ENCODE measurements around the gene CRACR2B.

Gene CRACR2B

DNA sequence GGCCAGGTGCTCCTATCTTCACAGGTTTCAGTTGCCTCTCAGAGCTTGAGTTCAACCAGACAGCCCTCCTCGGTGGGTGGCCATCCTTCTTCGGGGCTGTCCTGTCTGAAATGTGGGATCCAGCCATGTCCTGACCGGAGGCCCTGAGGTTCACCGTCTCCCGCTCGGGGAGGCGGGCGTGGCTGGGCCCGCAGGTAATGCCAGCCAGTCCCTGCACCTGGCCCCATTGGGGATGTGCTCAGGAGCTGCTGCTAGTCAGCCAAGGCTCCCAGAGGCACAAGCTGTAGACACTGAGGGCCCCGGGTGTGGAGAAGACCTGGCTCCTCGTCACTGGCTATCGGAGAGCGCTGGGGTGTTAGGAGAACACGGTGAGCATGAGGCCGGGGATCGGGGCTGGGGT, 47.5 kb downstream of the CRACR2B start:
- no peak overlapping the region for H3K4me3 ChIP-seq (ENCODE audit: low read depth in 1 of 5, low read length in 5 of 5)
- H3K9ac ChIP-seq (ENCODE audit: low read length in 5 of 5): no peak overlapping the region
- peaks cover 0 to 6% (median 1%) of the 10 kb centered on the region in 5 donors for H3K4me1 ChIP-seq (ENCODE audit: control insufficient read depth in 5 of 5, insufficient read depth in 5 of 5, low read length in 5 of 5)
- no peaks in the 10 kb centered on the region for H3K27me3 ChIP-seq (ENCODE audit: control insufficient read depth in 5 of 5, insufficient read depth in 4 of 5, low read length in 5 of 5)
- H3K36me3 ChIP-seq (ENCODE audit: control insufficient read depth in 5 of 5, insufficient read depth in 5 of 5, low read length in 5 of 5): peaks cover 0 to 35% (median 22%) of the 10 kb centered on the region in 5 donors
- no peak overlapping the region for H3K27ac ChIP-seq (ENCODE audit: low read depth, low read length)
- H3K9me3 ChIP-seq (ENCODE audit: control insufficient read depth in 5 of 5, low read length in 5 of 5): no peaks in the 10 kb centered on the region

DNA sequence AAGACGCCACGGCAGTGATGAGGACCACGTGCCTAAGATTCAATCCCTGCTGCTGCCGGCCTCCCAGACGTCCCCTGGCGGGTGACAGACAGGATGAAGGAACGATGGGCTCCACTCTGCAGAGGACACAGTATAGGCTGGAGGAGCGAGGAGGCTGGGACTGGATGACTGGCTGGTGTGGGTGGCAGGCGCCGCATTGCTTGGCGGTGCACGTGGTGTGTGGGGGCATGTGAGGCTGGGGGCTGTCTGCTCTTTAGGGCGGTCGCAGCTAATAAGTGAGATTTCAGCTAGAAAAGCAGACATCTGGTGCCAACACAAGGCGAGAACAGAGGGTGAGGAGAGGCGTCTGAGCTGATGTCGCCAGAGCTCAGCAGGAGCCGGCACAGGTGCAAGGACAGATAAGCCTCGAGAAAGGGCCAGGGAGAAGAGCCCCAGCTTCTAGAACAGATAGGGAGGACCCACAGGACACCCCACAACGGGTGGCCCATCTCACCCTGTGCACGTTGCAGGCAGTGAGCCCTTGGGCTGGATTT, 48.1 kb downstream of the CRACR2B start:
- H3K36me3 ChIP-seq (ENCODE audit: control insufficient read depth in 5 of 5, insufficient read depth in 5 of 5, low read length in 5 of 5): peaks cover 0 to 41% (median 27%) of the 10 kb centered on the region in 5 donors
- H3K9me3 ChIP-seq (ENCODE audit: control insufficient read depth in 5 of 5, low read length in 5 of 5): no peaks in the 10 kb centered on the region
- no peak overlapping the region for H3K9ac ChIP-seq (ENCODE audit: low read length in 5 of 5)

DNA sequence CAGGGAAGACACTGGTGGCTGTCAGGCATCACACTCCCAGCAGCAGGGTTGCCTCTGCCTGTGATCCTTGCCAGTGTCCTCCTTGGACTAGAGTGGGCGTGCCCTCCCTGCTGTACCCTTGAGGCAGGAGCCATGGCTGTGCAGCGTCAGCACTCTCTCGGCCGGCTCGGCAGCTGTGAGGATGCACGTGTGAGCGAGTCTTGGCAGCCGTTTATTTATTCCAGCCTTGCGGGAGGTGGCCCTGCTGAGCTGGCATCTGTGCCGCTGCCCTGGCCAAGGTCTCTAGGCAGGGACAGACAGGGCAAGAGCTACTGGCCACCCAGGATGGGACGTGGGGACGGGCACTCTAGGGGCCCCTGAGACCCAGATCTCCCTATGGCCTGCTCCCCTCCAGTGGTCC, 48.8 kb downstream of the CRACR2B start:
- Histone ChIP-seq H3K9ac (ENCODE audit: low read length in 5 of 5) (no peak overlapping the region), H3K9me3 (ENCODE audit: control insufficient read depth in 5 of 5, low read length in 5 of 5) (no peaks in the 10 kb centered on the region), H3K4me3 (ENCODE audit: low read depth in 1 of 5, low read length in 5 of 5) (no peak overlapping the region), H3K27me3 (ENCODE audit: control insufficient read depth in 5 of 5, insufficient read depth in 4 of 5, low read length in 5 of 5) (no peaks in the 10 kb centered on the region), H3K4me1 (ENCODE audit: control insufficient read depth in 5 of 5, insufficient read depth in 5 of 5, low read length in 5 of 5) (peaks cover 0 to 6% (median 1%) of the 10 kb centered on the region in 5 donors), H3K36me3 (ENCODE audit: control insufficient read depth in 5 of 5, insufficient read depth in 5 of 5, low read length in 5 of 5) (peaks cover 0 to 42% (median 29%) of the 10 kb centered on the region in 5 donors), H3K27ac (ENCODE audit: low read depth, low read length) (no peak overlapping the region)

More for the DNA sequence above, 48.1 kb downstream of the CRACR2B start:
- H3K27me3 ChIP-seq (ENCODE audit: control insufficient read depth in 5 of 5, insufficient read depth in 4 of 5, low read length in 5 of 5): no peaks in the 10 kb centered on the region
- no peak overlapping the region for H3K4me3 ChIP-seq (ENCODE audit: low read depth in 1 of 5, low read length in 5 of 5)
- H3K27ac ChIP-seq (ENCODE audit: low read depth, low read length): no peak overlapping the region
- H3K4me1 ChIP-seq (ENCODE audit: control insufficient read depth in 5 of 5, insufficient read depth in 5 of 5, low read length in 5 of 5): peaks cover 0 to 6% (median 1%) of the 10 kb centered on the region in 5 donors

DNA sequence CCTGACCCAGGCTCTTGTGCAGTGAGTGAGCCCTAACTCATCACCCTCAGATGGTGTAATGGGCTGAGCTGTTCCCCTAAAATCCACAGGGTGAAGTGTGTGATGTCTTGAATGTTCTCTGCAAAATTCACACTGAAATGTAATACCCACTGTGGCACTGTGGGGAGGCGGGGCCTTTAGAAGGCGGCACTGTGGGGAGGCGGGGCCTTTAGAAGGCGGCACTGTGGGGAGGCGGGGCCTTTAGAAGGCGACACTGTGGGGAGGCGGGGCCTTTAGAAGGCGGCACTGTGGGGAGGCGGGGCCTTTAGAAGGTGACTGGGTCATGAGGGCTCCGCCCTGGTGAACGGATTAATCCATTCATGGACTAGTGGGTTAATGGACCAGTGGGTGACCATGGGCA, 49.8 kb downstream of the CRACR2B start:
- Histone ChIP-seq H3K4me3 (ENCODE audit: low read depth in 1 of 5, low read length in 5 of 5) (no peak overlapping the region), H3K27ac (ENCODE audit: low read depth, low read length) (no peak overlapping the region), H3K4me1 (ENCODE audit: control insufficient read depth in 5 of 5, insufficient read depth in 5 of 5, low read length in 5 of 5) (peaks cover 0 to 6% (median 1%) of the 10 kb centered on the region in 5 donors), H3K9ac (ENCODE audit: low read length in 5 of 5) (no peak overlapping the region), H3K9me3 (ENCODE audit: control insufficient read depth in 5 of 5, low read length in 5 of 5) (no peaks in the 10 kb centered on the region), H3K27me3 (ENCODE audit: control insufficient read depth in 5 of 5, insufficient read depth in 4 of 5, low read length in 5 of 5) (no peaks in the 10 kb centered on the region), H3K36me3 (ENCODE audit: control insufficient read depth in 5 of 5, insufficient read depth in 5 of 5, low read length in 5 of 5) (peaks cover 0 to 52% (median 32%) of the 10 kb centered on the region in 5 donors)

DNA sequence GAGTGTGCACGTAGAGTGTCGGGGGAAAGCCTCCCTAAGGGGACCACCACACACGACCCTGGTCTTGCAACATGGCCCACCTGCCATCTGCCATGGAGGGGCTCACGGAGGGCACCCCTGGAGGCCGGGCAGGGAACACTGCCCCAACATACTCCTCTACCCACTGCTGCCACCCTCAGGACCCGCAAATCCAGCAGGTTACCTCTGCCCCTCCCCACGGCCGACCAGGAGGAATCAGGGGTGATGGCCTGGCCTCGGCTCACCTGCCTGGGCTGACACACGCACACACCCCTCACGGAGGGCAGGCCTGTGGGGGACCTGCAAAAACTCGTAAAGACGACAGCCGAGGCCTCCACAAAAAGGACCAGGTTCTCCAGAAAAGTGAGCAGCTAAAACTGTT, 52.7 kb downstream of the CRACR2B start:
- Histone ChIP-seq H3K27ac (ENCODE audit: low read depth, low read length) (no peak overlapping the region), H3K27me3 (ENCODE audit: control insufficient read depth in 5 of 5, insufficient read depth in 4 of 5, low read length in 5 of 5) (no peaks in the 10 kb centered on the region), H3K9me3 (ENCODE audit: control insufficient read depth in 5 of 5, low read length in 5 of 5) (no peaks in the 10 kb centered on the region), H3K9ac (ENCODE audit: low read length in 5 of 5) (no peak overlapping the region), H3K4me1 (ENCODE audit: control insufficient read depth in 5 of 5, insufficient read depth in 5 of 5, low read length in 5 of 5) (peaks cover 0 to 6% (median 0%) of the 10 kb centered on the region in 5 donors), H3K4me3 (ENCODE audit: low read depth in 1 of 5, low read length in 5 of 5) (no peak overlapping the region), H3K36me3 (ENCODE audit: control insufficient read depth in 5 of 5, insufficient read depth in 5 of 5, low read length in 5 of 5) (peaks cover 0 to 68% (median 36%) of the 10 kb centered on the region in 5 donors)
